NCI-H1930 (cell line): Measurements from ENCODE around the gene SLC44A5.
"Not testable (repeated sequence)": the region's sequence is repeated elsewhere in the genome, so short reads cannot be mapped to it uniquely, and the experiment has no call there.

Source experiments
- DNase-seq, 2 experiments: peaks; one replicate each; lab custom pipeline; 2025; lab: John Stamatoyannopoulos, UW

SLC44A5 gene

GRCh38 chr1:75366595-75366994 is 244.3 kb downstream of the SLC44A5 start:
- no peak for DNase-seq

- DNase-seq, result no peak
Measured at GRCh38 chr1:75361260-75361659, 249.7 kb downstream of the SLC44A5 start.

GRCh38 chr1:75354267-75354666 is 256.6 kb downstream of the SLC44A5 start:
- not testable (repeated sequence) for DNase-seq

GRCh38 chr1:75353051-75353450 is 257.9 kb downstream of the SLC44A5 start:
- no peak for DNase-seq

GRCh38 chr1:75345538-75346292 is 265.2 kb downstream of the SLC44A5 start:
- DNase-seq, result no peak

- DNase-seq, result no peak
Measured at GRCh38 chr1:75342786-75343185, 268.1 kb downstream of the SLC44A5 start.

- DNase-seq, result no peak
Measured at GRCh38 chr1:75341537-75341936, 269.4 kb downstream of the SLC44A5 start.

- no peak for DNase-seq
Measured at GRCh38 chr1:75338616-75339483, 272.1 kb downstream of the SLC44A5 start.

GRCh38 chr1:75334876-75335389 is 276.0 kb downstream of the SLC44A5 start:
- DNase-seq, result no peak

- no peak for DNase-seq
Measured at GRCh38 chr1:75330624-75331023, 280.3 kb downstream of the SLC44A5 start.

- no peak for DNase-seq
Measured at GRCh38 chr1:75328691-75329090, 282.2 kb downstream of the SLC44A5 start.

- no peak for DNase-seq
Measured at GRCh38 chr1:75327395-75327794, 283.5 kb downstream of the SLC44A5 start.

GRCh38 chr1:75317976-75318375 is 292.9 kb downstream of the SLC44A5 start:
- DNase-seq, result no peak

- no peak for DNase-seq
Measured at GRCh38 chr1:75316230-75316629, 294.7 kb downstream of the SLC44A5 start.

GRCh38 chr1:75312620-75313019 is 298.3 kb downstream of the SLC44A5 start:
- DNase-seq, result no peak

GRCh38 chr1:75310067-75310466 is 300.8 kb downstream of the SLC44A5 start:
- DNase-seq, result no peak

- no peak for DNase-seq
Measured at GRCh38 chr1:75308365-75308764, 302.5 kb downstream of the SLC44A5 start.

GRCh38 chr1:75305061-75305460 is 305.9 kb downstream of the SLC44A5 start:
- no peak for DNase-seq

GRCh38 chr1:75293270-75293669 is 317.6 kb downstream of the SLC44A5 start:
- no peak for DNase-seq

- no peak for DNase-seq
Measured at GRCh38 chr1:75292013-75292412, 318.9 kb downstream of the SLC44A5 start.

GRCh38 chr1:75276385-75276784 is 334.5 kb downstream of the SLC44A5 start:
- no peak for DNase-seq

GRCh38 chr1:75275631-75276030 is 335.3 kb downstream of the SLC44A5 start:
- DNase-seq, result no peak

GRCh38 chr1:75274920-75275506 is 335.9 kb downstream of the SLC44A5 start:
- no peak for DNase-seq
